AG04450 (cell line): ENCODE results near the gene ADARB2. TPM values are rescaled to one million over a fixed set of nuclear protein-coding genes. Genes with fewer than 3 reads are reported as not detected.

ENCODE experiments used
- CTCF ChIA-PET: fragments of 300-600, 350-600 bp; formaldehyde crosslinking; extraction: SDS; loops from one replicate; lab custom pipeline; 2022; ENCODE audit warnings: antibody characterized with exemption, inconsistent platforms; lab: Charles Lee
- POLR2A ChIA-PET: fragments of 350-600 bp; formaldehyde crosslinking; extraction: SDS; loops from one replicate; lab custom pipeline; 2021; ENCODE audit warnings: antibody characterized with exemption, inconsistent platforms; lab: Yijun Ruan, JAX
- DNase-seq: peaks from one replicate; pipeline ENCODE4 v3.0.0-alpha.2; 2011; ENCODE audit warnings: low read depth, low spot score
- H3K27ac ChIP-seq: one replicate; pipeline ENCODE4 v1.5.1; 2012; ENCODE audit warnings: low read depth, low read length, control low read depth
- H3K27me3 ChIP-seq: one replicate; pipeline ENCODE4 v1.6.0; 2012; ENCODE audit warnings: low read length; ENCODE audit not compliant: control insufficient read depth, insufficient read depth
- H3K4me3 ChIP-seq: 2 replicates; pipeline ENCODE4 v1.5.1; 2011; ENCODE audit warnings: mild to moderate bottlenecking, low read depth, low read length, control low read depth
- H3K9me3 ChIP-seq: 2 replicates; pipeline ENCODE4 v1.5.1; 2012; ENCODE audit warnings: low read length; ENCODE audit not compliant: control insufficient read depth, insufficient read depth
- CTCF ChIP-seq: IDR thresholded peaks from 2 replicates; pipeline ENCODE4 v1.5.1; 2011; ENCODE audit warnings: low read depth, low read length, control low read depth, inconsistent platforms
- polyA plus RNA-seq: library from polyadenylated mRNA; depleted of rRNA; stranded (reverse); fragments of >200 nt; gene quantifications from 2 replicates; pipeline ENCODE4 v1.2.3, GENCODE V29; 2011

Gene ADARB2
- polyA plus RNA-seq, 1 experiment = not detected

- Histone ChIP-seq H3K27me3 (no peaks in the 10 kb centered on the region), H3K4me3 (no peak overlapping the region), H3K27ac (no peak overlapping the region), H3K9me3 (peaks cover 62% of the 10 kb centered on the region)
- CTCF ChIA-PET = no interaction called here
- no peak for TF ChIP-seq CTCF
- DNase-seq = no peak
- POLR2A ChIA-PET = no interaction called here
These were observed 51.4 kb downstream of the ADARB2 start for GRCh38 chr10:1685699-1686490.

GRCh38 chr10:1684991-1685390, 52.3 kb downstream of the ADARB2 start:
- CTCF ChIA-PET = no interaction called here
- Histone ChIP-seq H3K27me3 (no peaks in the 10 kb centered on the region), H3K4me3 (no peak overlapping the region), H3K9me3 (peaks cover 64% of the 10 kb centered on the region), H3K27ac (no peak overlapping the region)
- POLR2A ChIA-PET = no interaction called here
- DNase-seq = no peak
- no peak for TF ChIP-seq CTCF

- TF ChIP-seq CTCF = no peak
- Histone ChIP-seq H3K4me3 (no peak overlapping the region), H3K27ac (no peak overlapping the region), H3K9me3 (peaks cover 76% of the 10 kb centered on the region), H3K27me3 (no peaks in the 10 kb centered on the region)
- DNase-seq = no peak
- POLR2A ChIA-PET = no interaction called here
- CTCF ChIA-PET = no interaction called here
These were observed 53.7 kb downstream of the ADARB2 start for GRCh38 chr10:1683649-1684048.

GRCh38 chr10:1679821-1680650, 57.3 kb downstream of the ADARB2 start:
- no peak for TF ChIP-seq CTCF
- H3K27ac ChIP-seq = no peak overlapping the region
- no peak for DNase-seq
- no peaks in the 10 kb centered on the region for H3K27me3 ChIP-seq
- no peak overlapping the region for H3K4me3 ChIP-seq
- POLR2A ChIA-PET = no interaction called here
- CTCF ChIA-PET = no interaction called here
- H3K9me3 ChIP-seq = peaks cover 75% of the 10 kb centered on the region

- no peak for TF ChIP-seq CTCF
- CTCF ChIA-PET = no interaction called here
- no peaks in the 10 kb centered on the region for H3K27me3 ChIP-seq
- H3K27ac ChIP-seq = no peak overlapping the region
- H3K4me3 ChIP-seq = no peak overlapping the region
- peaks cover 81% of the 10 kb centered on the region for H3K9me3 ChIP-seq
- no peak for DNase-seq
- POLR2A ChIA-PET = no interaction called here
These were observed 59.2 kb downstream of the ADARB2 start for GRCh38 chr10:1678084-1678483.
